AG10803 (cell line): ENCODE measurements around the gene PGRMC2.

Experiments
- DNase-seq: peaks from one replicate; pipeline ENCODE4 v3.0.0; 2010; ENCODE audit warnings: low read depth
- H3K4me3 ChIP-seq: 2 replicates; pipeline ENCODE4 v1.5.1; 2011; ENCODE audit warnings: mild to moderate bottlenecking, low read length, control low read depth
- TF ChIP-seq, protein P1 (sequence below): conservative IDR thresholded peaks from 2 replicates; pipeline ENCODE4 v1.5.1; 2011; ENCODE audit warnings: mild to moderate bottlenecking, low read length, control low read depth, inconsistent platforms

Gene PGRMC2

DNA sequence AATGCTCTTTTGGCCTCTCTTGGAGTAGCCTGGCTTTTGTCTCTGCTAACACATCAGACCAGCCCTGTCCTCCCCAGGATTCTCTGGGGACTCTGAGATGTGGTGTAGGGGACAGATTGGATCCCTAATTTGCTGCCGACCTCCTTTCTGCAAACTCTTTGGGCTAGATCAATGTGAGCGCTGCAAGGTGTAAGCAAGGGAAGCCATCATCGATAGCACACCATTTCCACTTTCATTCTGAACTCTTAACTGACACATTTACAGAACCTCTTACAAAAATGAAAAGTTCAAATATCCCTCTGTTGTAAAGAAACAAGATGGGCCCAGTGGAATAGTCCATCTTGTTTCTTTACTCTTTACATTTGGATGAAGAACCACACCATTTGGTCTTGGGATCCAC, 46.6 kb downstream of the PGRMC2 start:
- TF ChIP-seq, protein P1, sequence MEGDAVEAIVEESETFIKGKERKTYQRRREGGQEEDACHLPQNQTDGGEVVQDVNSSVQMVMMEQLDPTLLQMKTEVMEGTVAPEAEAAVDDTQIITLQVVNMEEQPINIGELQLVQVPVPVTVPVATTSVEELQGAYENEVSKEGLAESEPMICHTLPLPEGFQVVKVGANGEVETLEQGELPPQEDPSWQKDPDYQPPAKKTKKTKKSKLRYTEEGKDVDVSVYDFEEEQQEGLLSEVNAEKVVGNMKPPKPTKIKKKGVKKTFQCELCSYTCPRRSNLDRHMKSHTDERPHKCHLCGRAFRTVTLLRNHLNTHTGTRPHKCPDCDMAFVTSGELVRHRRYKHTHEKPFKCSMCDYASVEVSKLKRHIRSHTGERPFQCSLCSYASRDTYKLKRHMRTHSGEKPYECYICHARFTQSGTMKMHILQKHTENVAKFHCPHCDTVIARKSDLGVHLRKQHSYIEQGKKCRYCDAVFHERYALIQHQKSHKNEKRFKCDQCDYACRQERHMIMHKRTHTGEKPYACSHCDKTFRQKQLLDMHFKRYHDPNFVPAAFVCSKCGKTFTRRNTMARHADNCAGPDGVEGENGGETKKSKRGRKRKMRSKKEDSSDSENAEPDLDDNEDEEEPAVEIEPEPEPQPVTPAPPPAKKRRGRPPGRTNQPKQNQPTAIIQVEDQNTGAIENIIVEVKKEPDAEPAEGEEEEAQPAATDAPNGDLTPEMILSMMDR, result no peak
- no peak for DNase-seq
- no peak overlapping the region for H3K4me3 ChIP-seq

GRCh38 chr4:128234836-128235235, 52.8 kb downstream of the PGRMC2 start:
- no peak overlapping the region for H3K4me3 ChIP-seq
- TF ChIP-seq, protein P1, result no peak
- no peak for DNase-seq

DNA sequence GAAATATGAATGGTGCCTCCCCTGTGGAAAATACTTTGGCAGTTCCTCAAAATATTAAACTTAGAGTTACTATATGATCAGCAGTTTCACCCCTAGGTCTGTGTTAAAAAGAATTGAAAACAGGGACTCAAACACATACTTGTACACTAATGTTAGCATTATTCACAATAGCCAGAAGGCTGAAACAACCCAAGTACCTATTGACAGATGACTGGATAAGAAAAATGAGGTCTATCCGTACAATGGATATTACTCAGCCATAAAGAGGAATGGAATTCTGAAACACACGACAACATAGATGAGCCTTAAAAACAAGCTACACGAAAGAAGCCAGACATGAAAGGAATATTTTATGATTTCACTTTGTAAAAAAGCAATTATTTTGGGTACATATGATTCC, 54.9 kb downstream of the PGRMC2 start:
- no peak for DNase-seq
- no peak overlapping the region for H3K4me3 ChIP-seq
- TF ChIP-seq, protein P1, result no peak

GRCh38 chr4:128228845-128229795, 58.5 kb downstream of the PGRMC2 start:
- TF ChIP-seq, protein P1, result no peak
- peak; percentile 52 for DNase-seq
- no peak overlapping the region for H3K4me3 ChIP-seq

- DNase-seq, result peak; percentile 43
- no peak overlapping the region for H3K4me3 ChIP-seq
- TF ChIP-seq, protein P1, result no peak
Measured at GRCh38 chr4:128227991-128228571, 59.5 kb downstream of the PGRMC2 start.

GRCh38 chr4:128225148-128225547, 62.5 kb downstream of the PGRMC2 start:
- peak; percentile 93 for DNase-seq
- TF ChIP-seq, protein P1, result no peak

DNA sequence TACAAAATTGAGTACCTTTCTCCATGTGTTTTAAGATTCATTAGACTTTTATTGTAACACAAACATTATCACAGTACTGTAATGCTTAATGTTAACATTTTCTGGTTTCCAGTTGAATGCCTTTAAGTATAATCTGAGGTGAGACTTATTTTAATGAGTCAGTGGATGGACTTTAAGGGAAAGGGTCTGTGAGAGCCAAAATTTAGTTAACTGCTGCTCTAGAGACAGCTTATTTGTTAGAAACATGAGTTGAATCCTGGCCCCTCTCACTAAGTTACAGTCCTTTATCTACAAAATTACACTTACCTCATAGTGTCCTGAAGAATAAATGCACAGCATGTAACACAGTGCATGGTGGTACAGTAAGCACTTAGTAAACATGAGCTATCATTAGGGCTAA, 66.0 kb downstream of the PGRMC2 start:
- no peak for DNase-seq
- TF ChIP-seq, protein P1, result no peak
- H3K4me3 ChIP-seq, result no peak overlapping the region

More at GRCh38 chr4:128225148-128225547, 62.5 kb downstream of the PGRMC2 start:
- no peak overlapping the region for H3K4me3 ChIP-seq
